Measurements from ENCODE around the gene HTT.

The HTT gene

GRCh38 chr4:3198906-3199305, 124.4 kb downstream of the HTT start:
- Histone ChIP-seq H3K4me2 (ENCODE audit: low read depth, low read length, poor library complexity, severe bottlenecking) (no peak overlapping the region), H4K20me1 (ENCODE audit: insufficient read depth, low read length, poor library complexity, severe bottlenecking) (no peaks in the 10 kb centered on the region), H3K9me2 (replicated peaks; ENCODE audit: low read depth, low read length) (no peaks in the 10 kb centered on the region), H3K4me3 (ENCODE audit: low read length, poor library complexity, severe bottlenecking) (no peak overlapping the region), H3K9me3 (ENCODE audit: insufficient read depth, low read depth, low read length) (no peaks in the 10 kb centered on the region), H3K4me1 (ENCODE audit: insufficient read depth, low read length, poor library complexity, severe bottlenecking) (peaks cover 74% of the 10 kb centered on the region), H3K9ac (ENCODE audit: low read depth, low read length, poor library complexity, severe bottlenecking) (no peak overlapping the region), H3K27me3 (ENCODE audit: insufficient read depth, low read length, poor library complexity, severe bottlenecking) (no peaks in the 10 kb centered on the region), H2AFZ (ENCODE audit: low read length) (no peak overlapping the region), H3K36me3 (ENCODE audit: insufficient read depth, low read length) (0 out of 2 replicates have a peak, but pooled peaks cover 3% of the 10 kb centered on the region), H3K79me2 (ENCODE audit: insufficient read depth, low read length) (no peaks in the 10 kb centered on the region; the same call in 1 of the 2 replicates), H3F3A (ENCODE audit: low read depth) (peaks cover 16% of the 10 kb centered on the region)
- TF ChIP-seq EZH2phosphoT487 (IDR thresholded peaks at IDR 0.05; ENCODE audit: borderline replicate concordance) (no peak), CTCF (conservative IDR thresholded peaks at IDR 0.05; ENCODE audit: low read length) (no peak)

- no peak overlapping the region for H3K4me3 ChIP-seq (ENCODE audit: low read length, poor library complexity, severe bottlenecking)
- no peaks in the 10 kb centered on the region for H4K20me1 ChIP-seq (ENCODE audit: insufficient read depth, low read length, poor library complexity, severe bottlenecking)
- 0 out of 2 replicates have a peak, but pooled peaks cover 3% of the 10 kb centered on the region for H3K36me3 ChIP-seq (ENCODE audit: insufficient read depth, low read length)
Observed at GRCh38 chr4:3199653-3200422, 125.4 kb downstream of the HTT start.

GRCh38 chr4:3200423-3201090, 126.1 kb downstream of the HTT start:
- TF ChIP-seq CTCF (conservative IDR thresholded peaks at IDR 0.05; ENCODE audit: low read length) (no peak), EZH2phosphoT487 (IDR thresholded peaks at IDR 0.05; ENCODE audit: borderline replicate concordance) (no peak)
- Histone ChIP-seq H3K36me3 (ENCODE audit: insufficient read depth, low read length) (0 out of 2 replicates have a peak, but pooled peaks cover 3% of the 10 kb centered on the region), H3K9me3 (ENCODE audit: insufficient read depth, low read depth, low read length) (no peaks in the 10 kb centered on the region), H4K20me1 (ENCODE audit: insufficient read depth, low read length, poor library complexity, severe bottlenecking) (no peaks in the 10 kb centered on the region), H3K4me3 (ENCODE audit: low read length, poor library complexity, severe bottlenecking) (no peak overlapping the region), H3K79me2 (ENCODE audit: insufficient read depth, low read length) (no peaks in the 10 kb centered on the region; the same call in 1 of the 2 replicates), H2AFZ (ENCODE audit: low read length) (no peak overlapping the region), H3K9me2 (replicated peaks; ENCODE audit: low read depth, low read length) (no peaks in the 10 kb centered on the region), H3F3A (ENCODE audit: low read depth) (peaks cover 16% of the 10 kb centered on the region), H3K9ac (ENCODE audit: low read depth, low read length, poor library complexity, severe bottlenecking) (peak overlapping the region; percentile 82), H3K4me2 (ENCODE audit: low read depth, low read length, poor library complexity, severe bottlenecking) (peak overlapping the region; percentile 92), H3K4me1 (ENCODE audit: insufficient read depth, low read length, poor library complexity, severe bottlenecking) (peaks cover 76% of the 10 kb centered on the region), H3K27me3 (ENCODE audit: insufficient read depth, low read length, poor library complexity, severe bottlenecking) (no peaks in the 10 kb centered on the region)

More at GRCh38 chr4:3199653-3200422, 125.4 kb downstream of the HTT start:
- Histone ChIP-seq H3K27me3 (ENCODE audit: insufficient read depth, low read length, poor library complexity, severe bottlenecking) (no peaks in the 10 kb centered on the region), H2AFZ (ENCODE audit: low read length) (no peak overlapping the region), H3K4me1 (ENCODE audit: insufficient read depth, low read length, poor library complexity, severe bottlenecking) (peaks cover 78% of the 10 kb centered on the region), H3K79me2 (ENCODE audit: insufficient read depth, low read length) (no peaks in the 10 kb centered on the region; the same call in 1 of the 2 replicates), H3K4me2 (ENCODE audit: low read depth, low read length, poor library complexity, severe bottlenecking) (no peak overlapping the region), H3K9ac (ENCODE audit: low read depth, low read length, poor library complexity, severe bottlenecking) (peak overlapping the region; percentile 82), H3K9me2 (replicated peaks; ENCODE audit: low read depth, low read length) (no peaks in the 10 kb centered on the region), H3K9me3 (ENCODE audit: insufficient read depth, low read depth, low read length) (no peaks in the 10 kb centered on the region), H3F3A (ENCODE audit: low read depth) (peaks cover 16% of the 10 kb centered on the region)
- TF ChIP-seq EZH2phosphoT487 (IDR thresholded peaks at IDR 0.05; ENCODE audit: borderline replicate concordance) (no peak), CTCF (conservative IDR thresholded peaks at IDR 0.05; ENCODE audit: low read length) (no peak)

Data from Loucy (cell line).